Trophoblast cell (in vitro differentiated cells and primary cell): ENCODE data around the gene GPLD1.

Experiments used
- DNase-seq, 2 donors: peaks; one replicate each; pipeline ENCODE4 v3.0.0-alpha.2; 2016
- H2AFZ ChIP-seq: 2 replicates; pipeline ENCODE4 v1.6.1; 2013; ENCODE audit warnings: low read length, moderate library complexity, mild to moderate bottlenecking; ENCODE audit not compliant: insufficient read depth, poor library complexity
- H2AK5ac ChIP-seq: 2 replicates; pipeline ENCODE4 v1.6.1; 2013; ENCODE audit warnings: mild to moderate bottlenecking, low read length
- H2BK120ac ChIP-seq: 2 replicates; pipeline ENCODE4 v1.6.1; 2013; ENCODE audit warnings: low read length, mild to moderate bottlenecking, moderate library complexity; ENCODE audit not compliant: insufficient read depth, poor library complexity
- H2BK12ac ChIP-seq: 2 replicates; pipeline ENCODE4 v1.6.1; 2013; ENCODE audit warnings: mild to moderate bottlenecking, low read length, moderate library complexity
- H2BK5ac ChIP-seq: 2 replicates; pipeline ENCODE4 v1.6.1; 2013; ENCODE audit warnings: low read length, low read depth, moderate library complexity, mild to moderate bottlenecking; ENCODE audit not compliant: poor library complexity
- H3K14ac ChIP-seq: 2 replicates; pipeline ENCODE4 v1.6.1; 2013; ENCODE audit warnings: mild to moderate bottlenecking, low read length
- H3K18ac ChIP-seq: 2 replicates; pipeline ENCODE4 v1.6.1; 2013; ENCODE audit warnings: mild to moderate bottlenecking, low read length
- H3K23ac ChIP-seq: 2 replicates; pipeline ENCODE4 v1.6.1; 2013; ENCODE audit warnings: low read length
- H3K27ac ChIP-seq: 2 replicates; pipeline ENCODE4 v1.5.1; 2013; ENCODE audit warnings: low read depth, mild to moderate bottlenecking, inconsistent platforms, low read length, moderate library complexity
- H3K27me3 ChIP-seq: 2 replicates; pipeline ENCODE4 v1.6.1; 2013; ENCODE audit warnings: inconsistent platforms, mild to moderate bottlenecking, low read length, moderate library complexity; ENCODE audit not compliant: insufficient read depth
- H3K36me3 ChIP-seq, 2 experiments: 1 replicate in 1 of 2; 2 replicates in 1 of 2; pipeline ENCODE4 v1.6.1; 2013; ENCODE audit warnings: low read length in 2 of 2, mild to moderate bottlenecking in 2 of 2, moderate library complexity in 1 of 2; ENCODE audit not compliant: insufficient read depth in 2 of 2, control insufficient read depth in 1 of 2
- H3K4ac ChIP-seq: 2 replicates; pipeline ENCODE4 v1.6.1; 2013; ENCODE audit warnings: low read depth, mild to moderate bottlenecking, low read length, moderate library complexity
- H3K4me1 ChIP-seq, 2 experiments: 1 replicate in 1 of 2; 2 replicates in 1 of 2; pipeline ENCODE4 v1.6.1; 2013; ENCODE audit warnings: low read length in 2 of 2, mild to moderate bottlenecking in 2 of 2, moderate library complexity in 1 of 2; ENCODE audit not compliant: insufficient read depth in 2 of 2, control insufficient read depth in 1 of 2
- H3K4me2 ChIP-seq: 2 replicates; pipeline ENCODE4 v1.6.1; 2013; ENCODE audit warnings: inconsistent platforms, mild to moderate bottlenecking, low read length, moderate library complexity
- H3K4me3 ChIP-seq: 2 replicates; pipeline ENCODE4 v1.5.1; 2013; ENCODE audit warnings: mild to moderate bottlenecking, low read depth, low read length, inconsistent platforms
- H3K79me1 ChIP-seq: one replicate; pipeline ENCODE4 v1.6.1; 2013; ENCODE audit warnings: low read length
- H3K79me2 ChIP-seq: 2 replicates; pipeline ENCODE4 v1.6.1; 2013; ENCODE audit warnings: low read length, mild to moderate bottlenecking; ENCODE audit not compliant: control insufficient read depth, insufficient read depth, poor library complexity
- H3K9ac ChIP-seq: 2 replicates; pipeline ENCODE4 v1.6.1; 2013; ENCODE audit warnings: mild to moderate bottlenecking, low read length
- H3K9me3 ChIP-seq: 2 replicates; pipeline ENCODE4 v1.6.1; 2013; ENCODE audit warnings: low read depth, mild to moderate bottlenecking, control low read depth, inconsistent platforms, low read length; ENCODE audit not compliant: insufficient read depth
- H4K12ac ChIP-seq: 2 replicates; pipeline ENCODE4 v1.6.1; 2013; ENCODE audit warnings: low read depth, mild to moderate bottlenecking, low read length, moderate library complexity
- H4K8ac ChIP-seq: 2 replicates; pipeline ENCODE4 v1.6.1; 2013; ENCODE audit warnings: low read depth, mild to moderate bottlenecking, low read length, moderate library complexity
- H4K91ac ChIP-seq: one replicate; pipeline ENCODE4 v1.6.1; 2013; ENCODE audit warnings: low read depth, mild to moderate bottlenecking, low read length, moderate library complexity
- WGBS: extraction: QIAGEN DNeasy Blood & Tissue Kit; methylation state at CpG from one replicate; pipeline ENCODE4 v1.1.7; 2013; ENCODE audit warnings: missing lambda C conversion rate; ENCODE audit not compliant: insufficient read length, insufficient coverage; ENCODE audit errors: extremely low coverage; 5-methylcytosine and 5-hydroxymethylcytosine counted together

GPLD1 gene

GRCh38 chr6:24382220-24382540 lies 107.2 kb downstream of the GPLD1 start:
- H3K23ac ChIP-seq, result no peak overlapping the region
- no peak overlapping the region for H4K12ac ChIP-seq
- H3K79me2 ChIP-seq, result no peaks in the 10 kb centered on the region
- H2BK12ac ChIP-seq, result no peak overlapping the region
- H2BK120ac ChIP-seq, result no peak overlapping the region
- no peak for DNase-seq
- H3K18ac ChIP-seq, result no peak overlapping the region
- no peak overlapping the region for H3K4me2 ChIP-seq
- no peaks in the 10 kb centered on the region for H3K4me1 ChIP-seq
- no peak overlapping the region for H3K14ac ChIP-seq
- H3K4me3 ChIP-seq, result no peak overlapping the region
- H3K9me3 ChIP-seq, result peaks cover 2% of the 10 kb centered on the region
- H3K9ac ChIP-seq, result no peak overlapping the region
- H2AK5ac ChIP-seq, result no peak overlapping the region
- H3K4ac ChIP-seq, result no peak overlapping the region
- no peak overlapping the region for H4K91ac ChIP-seq
- H2BK5ac ChIP-seq, result no peak overlapping the region
- no peaks in the 10 kb centered on the region for H3K79me1 ChIP-seq
- no peak overlapping the region for H2AFZ ChIP-seq
- no peak overlapping the region for H4K8ac ChIP-seq
- H3K36me3 ChIP-seq, result no peaks in the 10 kb centered on the region
- H3K27me3 ChIP-seq, result no peaks in the 10 kb centered on the region
- no peak overlapping the region for H3K27ac ChIP-seq
- WGBS, result no CpG with 5 or more reads among the region's 1 CpG

- Histone ChIP-seq H3K14ac (no peak overlapping the region), H2AK5ac (no peak overlapping the region), H3K9me3 (peaks cover 2% of the 10 kb centered on the region), H3K23ac (no peak overlapping the region), H3K18ac (no peak overlapping the region), H3K4me2 (no peak overlapping the region), H4K91ac (no peak overlapping the region), H3K79me2 (no peaks in the 10 kb centered on the region), H2BK12ac (no peak overlapping the region), H3K9ac (no peak overlapping the region), H3K36me3 (no peaks in the 10 kb centered on the region), H3K79me1 (no peaks in the 10 kb centered on the region), H2BK120ac (no peak overlapping the region), H3K27me3 (no peaks in the 10 kb centered on the region), H2BK5ac (no peak overlapping the region), H4K12ac (no peak overlapping the region), H2AFZ (no peak overlapping the region), H4K8ac (no peak overlapping the region), H3K4ac (no peak overlapping the region), H3K4me3 (no peak overlapping the region), H3K27ac (no peak overlapping the region), H3K4me1 (no peaks in the 10 kb centered on the region)
- no peak for DNase-seq
- WGBS, result no CpG with 5 or more reads among the region's 4 CpGs
Observed at GRCh38 chr6:24381476-24382219, 107.7 kb downstream of the GPLD1 start.

GRCh38 chr6:24378473-24379097 lies 110.8 kb downstream of the GPLD1 start:
- H4K12ac ChIP-seq, result no peak overlapping the region
- no peak overlapping the region for H4K8ac ChIP-seq
- no peak overlapping the region for H3K14ac ChIP-seq
- H4K91ac ChIP-seq, result no peak overlapping the region
- no CpG with 5 or more reads among the region's 1 CpG for WGBS
- no peak overlapping the region for H2BK5ac ChIP-seq
- H3K79me2 ChIP-seq, result no peaks in the 10 kb centered on the region
- no peaks in the 10 kb centered on the region for H3K79me1 ChIP-seq
- H3K9me3 ChIP-seq, result peaks cover 2% of the 10 kb centered on the region
- no peaks in the 10 kb centered on the region for H3K27me3 ChIP-seq
- H3K4ac ChIP-seq, result no peak overlapping the region
- no peak overlapping the region for H2AFZ ChIP-seq
- no peak overlapping the region for H3K4me3 ChIP-seq
- H3K4me2 ChIP-seq, result no peak overlapping the region
- H3K27ac ChIP-seq, result no peak overlapping the region
- DNase-seq, result no peak
- no peak overlapping the region for H2BK12ac ChIP-seq
- H3K4me1 ChIP-seq, result no peaks in the 10 kb centered on the region
- no peak overlapping the region for H3K18ac ChIP-seq
- no peaks in the 10 kb centered on the region for H3K36me3 ChIP-seq
- no peak overlapping the region for H3K23ac ChIP-seq
- H2AK5ac ChIP-seq, result no peak overlapping the region
- no peak overlapping the region for H2BK120ac ChIP-seq
- H3K9ac ChIP-seq, result no peak overlapping the region
